Stimulated activated CD8-positive, alpha-beta memory T cell treated with anti-CD3 and anti-CD28 coated beads, Interleukin-2, amount 100 ng/mL, for 48 hours (primary cell): Measurements from ENCODE around the gene CLDN6.

Experiments used
- DNase-seq, 2 donors: peaks; one replicate each; pipeline ENCODE4 v3.0.0-alpha.2; 2020; ENCODE audit warnings: low read depth in 2 of 2

Gene CLDN6

DNA sequence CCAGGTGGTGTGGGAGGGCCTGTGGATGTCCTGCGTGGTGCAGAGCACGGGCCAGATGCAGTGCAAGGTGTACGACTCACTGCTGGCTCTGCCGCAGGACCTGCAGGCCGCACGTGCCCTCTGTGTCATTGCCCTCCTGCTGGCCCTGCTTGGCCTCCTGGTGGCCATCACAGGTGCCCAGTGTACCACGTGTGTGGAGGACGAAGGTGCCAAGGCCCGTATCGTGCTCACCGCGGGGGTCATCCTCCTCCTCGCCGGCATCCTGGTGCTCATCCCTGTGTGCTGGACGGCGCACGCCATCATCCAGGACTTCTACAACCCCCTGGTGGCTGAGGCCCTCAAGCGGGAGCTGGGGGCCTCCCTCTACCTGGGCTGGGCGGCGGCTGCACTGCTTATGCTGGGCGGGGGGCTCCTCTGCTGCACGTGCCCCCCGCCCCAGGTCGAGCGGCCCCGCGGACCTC is 4.5 kb downstream of the CLDN6 start:
- DNase-seq, result no peak

DNA sequence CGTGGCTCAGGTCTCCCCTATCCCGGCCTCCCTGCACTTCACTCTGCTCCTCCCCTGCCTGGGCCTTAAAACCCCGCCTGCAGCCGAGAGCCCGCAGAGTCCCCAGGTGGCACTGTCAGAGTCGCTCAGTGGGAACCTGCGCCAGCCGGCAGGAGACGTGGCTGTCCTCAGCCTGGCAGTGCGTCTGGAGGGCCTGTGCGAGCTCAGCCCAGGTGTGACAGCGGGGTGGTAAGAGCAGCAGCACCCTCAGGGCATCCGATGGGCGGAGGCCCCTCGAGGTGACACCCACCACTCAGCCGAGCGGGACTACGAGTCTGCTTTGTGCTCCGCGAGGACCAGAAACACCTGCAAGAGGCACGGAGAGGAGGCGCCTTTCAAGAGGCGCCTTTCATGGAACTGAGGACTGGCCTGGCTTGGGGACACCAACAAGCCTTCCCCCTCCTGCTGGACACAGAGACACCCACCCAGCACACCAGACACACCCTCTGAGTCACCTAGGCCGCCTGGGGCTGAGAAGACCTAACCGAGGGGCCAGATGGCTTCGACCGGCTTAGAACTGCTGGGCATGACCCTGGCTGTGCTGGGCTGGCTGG is 5.1 kb downstream of the CLDN6 start, which contains the start of gene CLDN9:
CLDN9 (plus strand) TSS at position 96 of the 593 bp plus-strand sequence; CDS start at position 536, 440 bp downstream.
- DNase-seq, result no peak

DNA sequence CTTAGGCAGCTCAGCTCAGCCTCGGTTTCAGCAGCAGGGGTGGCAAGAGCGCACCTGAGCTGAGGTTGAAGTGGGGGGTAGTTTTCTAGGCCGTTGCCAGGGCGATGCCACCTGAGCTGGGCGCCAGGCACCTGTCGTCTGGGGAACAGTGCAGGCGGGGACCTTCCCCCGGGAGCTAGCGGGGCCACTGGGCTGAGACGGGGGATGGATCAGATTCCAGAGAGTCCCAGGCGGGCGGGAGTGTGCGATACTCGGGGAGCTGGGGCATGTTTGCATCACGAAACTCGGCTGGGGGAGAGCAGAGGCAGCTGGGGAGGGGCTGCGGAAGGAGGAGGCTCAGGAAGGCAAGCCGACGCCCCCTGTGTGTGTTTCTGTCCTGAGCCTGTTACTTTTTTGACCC is 5.7 kb downstream of the CLDN6 start:
- DNase-seq, result no peak

DNA sequence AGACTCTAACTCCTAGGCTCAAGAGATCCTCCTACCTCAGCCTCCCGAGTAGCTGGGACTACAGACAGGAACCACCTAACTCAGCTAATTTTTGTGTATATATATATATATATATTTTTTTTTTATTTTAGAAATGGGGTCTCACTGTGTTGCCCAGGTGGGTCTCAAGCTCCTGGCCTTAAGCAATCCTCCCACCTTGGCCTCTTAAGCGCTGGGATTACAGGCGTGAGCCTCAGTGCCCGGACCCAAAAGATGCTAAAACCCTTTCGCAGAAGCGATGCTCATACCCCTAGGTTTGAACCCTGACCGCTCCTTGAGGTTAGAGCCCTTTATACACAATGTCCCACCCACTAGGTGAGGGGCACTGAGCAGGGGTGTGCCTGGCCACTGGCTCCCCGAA is 7.5 kb downstream of the CLDN6 start:
- DNase-seq, result no peak

DNA sequence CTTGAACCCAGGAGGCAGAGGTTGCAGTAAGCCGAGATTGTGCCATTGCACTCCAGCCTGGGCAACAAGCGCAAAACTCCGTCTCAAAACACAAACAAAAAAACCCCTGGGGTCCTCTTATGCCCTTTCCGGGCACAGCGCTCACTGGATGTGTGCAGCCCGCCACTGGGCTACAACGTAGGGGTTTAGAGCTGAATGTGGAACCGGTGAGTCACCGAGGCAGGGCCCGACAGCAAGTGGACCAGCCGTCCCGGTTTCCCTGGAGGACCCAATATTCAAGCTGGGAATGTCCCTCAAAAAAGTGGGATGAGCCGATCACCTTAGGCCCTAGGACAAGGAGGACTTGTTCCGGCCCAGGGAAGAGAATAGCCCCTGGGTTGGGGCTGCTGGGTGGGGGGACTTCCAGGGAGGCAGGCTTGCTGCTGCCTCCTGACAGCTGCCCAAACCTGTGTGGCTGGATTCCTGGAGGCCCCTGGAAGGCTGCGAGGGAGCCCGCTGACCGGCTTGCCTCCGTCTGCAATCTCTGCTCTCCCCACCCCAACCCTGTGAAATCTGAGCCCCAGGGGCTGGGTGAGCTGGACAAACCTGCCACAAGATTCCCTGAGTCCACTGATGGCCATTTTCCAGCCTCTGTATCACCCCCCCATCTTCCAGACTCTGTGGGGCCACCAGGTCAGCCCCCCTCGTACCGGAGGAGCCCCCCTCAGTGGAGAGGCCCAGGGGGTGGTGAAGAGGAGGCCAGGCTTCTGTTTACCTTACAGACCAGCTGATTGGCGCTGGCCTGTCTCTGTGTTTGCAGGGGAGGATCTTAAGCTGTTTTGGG is 8.2 kb downstream of the CLDN6 start:
- DNase-seq, result no peak

DNA sequence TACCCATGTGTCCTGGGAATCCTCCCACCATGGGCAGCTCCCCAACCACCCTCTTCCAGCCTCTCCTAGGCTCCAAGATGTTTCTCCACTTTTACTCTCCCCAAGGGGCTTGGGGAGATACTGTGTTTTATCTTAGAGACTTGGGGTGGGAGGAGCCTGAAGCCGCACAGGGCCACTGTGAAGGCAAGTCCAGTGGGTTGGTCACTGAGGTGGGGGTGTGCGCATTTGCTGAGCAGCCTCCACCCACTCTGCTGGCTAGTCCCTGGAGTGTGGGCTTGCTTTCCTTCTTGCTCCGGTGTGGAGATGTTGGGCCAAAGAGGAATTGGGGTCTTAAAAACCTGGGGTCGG is 9.3 kb downstream of the CLDN6 start:
- DNase-seq, result no peak

DNA sequence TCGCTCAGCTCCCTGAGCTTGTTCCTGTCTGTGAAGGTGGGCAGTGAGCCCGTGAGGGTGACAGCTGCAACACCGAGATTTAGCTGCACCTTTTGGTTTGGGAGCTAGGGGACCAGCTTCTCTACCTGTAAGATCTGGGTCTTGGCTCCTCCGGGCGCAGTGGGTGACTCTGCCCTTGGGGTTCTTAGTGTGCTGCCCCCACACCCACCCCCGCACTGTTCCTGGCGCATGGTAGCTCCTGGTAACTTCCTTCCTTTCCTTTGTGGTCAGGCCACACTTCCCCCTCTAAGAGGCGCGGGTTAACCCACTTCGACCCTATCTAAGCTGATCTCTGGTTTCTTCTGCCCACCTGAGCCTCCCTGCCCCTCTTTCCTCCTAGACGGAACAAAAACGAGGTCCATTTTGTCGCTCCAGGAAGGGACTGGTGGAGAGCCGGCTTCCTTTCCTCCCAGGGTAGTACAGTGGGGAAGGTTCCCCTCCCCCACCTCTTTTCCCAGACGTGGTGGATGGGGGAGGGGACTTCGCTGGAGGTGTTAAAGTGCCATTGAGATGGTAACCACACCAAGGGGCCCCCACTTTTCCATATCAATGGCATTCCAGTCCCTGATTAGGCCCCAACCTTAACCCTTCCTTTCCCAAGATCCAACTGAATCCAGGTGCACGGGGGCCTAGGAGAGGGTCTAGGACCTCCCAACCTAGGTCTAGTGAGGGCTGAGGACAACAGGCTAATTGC is 9.9 kb downstream of the CLDN6 start:
- no peak for DNase-seq

DNA sequence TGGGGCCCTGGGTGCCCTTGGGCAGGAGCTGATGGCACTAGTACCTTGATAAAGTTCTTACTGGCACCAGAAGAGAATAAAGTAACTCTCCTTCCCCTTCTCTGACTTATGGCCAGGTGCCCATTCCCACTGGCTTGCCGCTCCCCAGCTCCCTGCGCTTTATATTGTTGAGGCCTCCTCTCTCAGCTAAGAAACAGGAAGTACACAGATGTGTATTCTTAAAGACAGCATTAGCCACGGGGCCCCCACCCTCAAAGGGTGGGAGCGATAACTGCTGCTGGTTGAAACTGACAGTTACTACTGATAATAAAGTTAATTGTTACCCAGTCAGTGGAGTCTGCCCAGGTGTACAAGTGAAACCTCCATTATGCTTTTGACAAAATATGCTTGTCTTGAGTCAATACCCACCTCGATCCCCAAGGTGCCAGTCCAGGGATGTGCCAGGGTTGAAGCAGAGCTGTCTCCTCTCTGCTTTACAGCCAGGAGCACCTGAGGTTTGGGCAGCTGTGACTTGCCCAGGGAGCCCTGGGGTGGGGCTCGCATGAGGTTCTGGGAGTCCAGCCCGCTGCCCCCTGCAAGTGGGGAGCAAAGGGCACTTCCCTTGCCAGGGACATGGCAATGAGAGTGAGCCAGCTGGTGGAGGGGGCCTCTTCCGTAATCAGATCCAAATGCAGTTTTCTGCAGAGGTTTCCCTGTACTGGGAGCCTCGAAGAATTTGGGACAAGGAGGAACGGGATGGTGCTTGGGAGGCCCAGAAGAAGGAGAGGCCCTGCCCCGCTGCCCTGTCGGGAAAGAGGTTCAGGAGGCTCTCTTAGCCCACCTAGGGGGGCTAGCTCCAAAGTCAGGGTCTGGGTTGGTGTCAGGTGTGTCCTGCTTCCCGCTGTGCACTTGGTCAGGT is 10.7 kb downstream of the CLDN6 start:
- DNase-seq, result no peak

DNA sequence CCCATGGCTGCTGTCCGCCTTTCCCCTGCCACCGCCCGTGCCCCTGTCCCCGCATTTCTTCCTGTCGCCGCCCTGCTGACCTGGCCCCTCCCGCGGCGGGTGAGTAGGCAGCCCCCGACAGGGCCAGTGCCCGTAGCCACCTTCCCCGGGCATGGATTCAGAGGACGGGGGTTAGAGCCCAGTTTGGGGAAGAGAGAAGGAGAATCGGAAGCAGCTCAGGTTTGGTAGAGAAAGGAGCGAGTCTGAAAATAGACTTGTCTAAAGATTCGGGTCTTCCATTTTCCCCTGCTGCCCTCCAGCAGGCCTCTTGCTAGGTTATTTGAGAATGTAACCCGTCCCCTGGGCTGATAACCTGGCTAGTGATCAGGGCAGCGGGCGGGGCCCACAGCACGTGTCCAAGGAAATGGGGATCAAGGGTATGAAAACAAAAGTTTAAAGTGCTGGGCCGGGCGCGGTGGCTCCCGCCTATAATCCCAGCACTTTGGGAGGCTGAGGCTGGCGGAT is 13.2 kb downstream of the CLDN6 start:
- DNase-seq, result no peak

DNA sequence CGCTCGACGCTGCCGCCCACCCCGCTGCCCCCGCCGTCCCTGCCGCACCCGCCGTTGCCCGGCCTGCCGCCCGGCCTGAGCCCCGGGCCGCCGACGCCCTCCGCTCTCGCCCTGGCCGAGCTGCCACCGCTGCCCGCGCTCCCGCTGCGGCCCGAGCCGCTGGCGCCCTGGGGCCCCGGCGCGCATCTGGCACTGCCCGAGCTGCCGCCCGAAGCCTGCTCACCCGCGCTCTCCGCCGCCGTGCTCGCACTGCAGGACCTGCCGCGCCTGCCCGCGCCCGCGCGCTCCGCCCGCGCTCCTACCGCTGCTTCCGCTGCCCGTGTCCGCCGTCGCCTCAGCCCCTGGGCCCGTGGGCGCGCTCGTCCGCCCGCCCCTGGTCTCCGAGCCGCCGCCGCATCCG is 13.7 kb downstream of the CLDN6 start:
- DNase-seq, result no peak

DNA sequence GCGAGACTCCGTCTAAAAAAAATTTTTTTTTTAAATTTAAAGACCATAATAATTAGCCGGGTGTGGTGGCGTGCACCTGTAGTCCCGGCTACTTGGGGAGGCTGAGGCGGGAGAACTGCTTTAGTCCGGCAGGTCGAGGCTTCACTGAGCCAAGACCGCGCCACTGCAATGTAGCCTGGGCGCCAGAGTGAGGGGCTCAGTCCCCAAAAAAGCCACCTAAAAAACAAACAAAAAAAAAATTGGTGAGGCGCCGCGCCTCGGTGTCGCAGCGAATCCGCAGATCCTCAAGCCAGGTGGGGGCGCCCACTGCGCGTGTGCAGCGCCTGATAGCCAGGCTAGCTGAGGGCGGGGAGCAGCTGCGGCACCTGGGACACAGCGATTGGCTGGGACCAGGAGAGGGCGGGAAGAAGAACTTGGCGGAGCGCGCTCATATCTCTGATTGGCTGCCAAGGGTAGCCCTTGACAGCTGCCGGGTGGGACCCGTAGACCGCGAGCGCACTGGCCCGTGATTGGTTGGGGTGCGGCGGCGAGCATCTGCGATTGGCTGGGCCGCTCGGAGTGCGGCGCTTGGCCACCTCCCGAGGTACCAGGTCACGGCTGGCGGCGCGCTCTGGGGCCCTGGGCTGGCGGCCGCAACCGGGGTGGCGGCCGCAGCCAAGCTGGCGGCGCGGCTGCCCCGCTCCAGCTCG is 14.3 kb downstream of the CLDN6 start:
- peak; percentile 90 to 94 for DNase-seq

DNA sequence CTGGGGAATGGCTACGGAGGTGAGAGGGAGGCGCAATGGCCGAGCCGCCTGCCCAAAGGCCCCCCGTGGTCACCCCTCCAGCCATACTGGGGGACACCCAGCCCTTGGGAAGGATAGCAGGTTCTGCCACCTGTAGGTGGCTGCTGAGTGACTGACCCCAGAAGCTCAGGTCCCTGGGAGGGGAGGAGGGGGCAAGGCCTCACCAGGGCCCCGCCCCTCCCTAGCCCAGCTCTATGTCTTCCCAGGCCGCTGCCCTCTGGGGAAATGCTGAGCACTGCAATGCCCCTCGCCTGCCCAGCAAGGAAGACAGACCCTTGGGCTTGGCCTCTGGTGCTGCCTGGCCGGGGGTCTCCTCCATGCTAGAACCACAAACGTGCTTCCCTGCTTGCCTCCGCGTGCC is 16.7 kb downstream of the CLDN6 start:
- no peak for DNase-seq

DNA sequence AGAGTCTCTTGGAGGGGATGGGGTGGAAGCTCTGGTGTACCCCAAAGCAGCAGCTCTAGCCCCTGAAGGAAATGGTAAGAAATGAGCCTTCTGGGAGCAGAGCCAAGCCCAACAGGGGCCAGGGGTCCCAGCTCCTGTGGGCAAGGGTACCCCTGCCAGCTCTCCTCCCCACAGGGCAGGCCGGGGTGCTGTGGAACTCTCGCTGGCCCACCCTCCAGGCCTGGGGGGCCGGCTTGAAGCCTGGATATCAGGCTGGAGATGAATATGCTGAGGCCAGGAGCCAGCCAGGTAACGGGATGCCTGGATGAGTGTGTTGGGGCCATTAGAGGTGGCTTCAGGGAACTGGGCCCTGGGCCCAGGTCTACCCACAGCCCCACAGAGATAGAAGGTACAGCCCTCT is 17.4 kb downstream of the CLDN6 start:
- DNase-seq, result no peak

DNA sequence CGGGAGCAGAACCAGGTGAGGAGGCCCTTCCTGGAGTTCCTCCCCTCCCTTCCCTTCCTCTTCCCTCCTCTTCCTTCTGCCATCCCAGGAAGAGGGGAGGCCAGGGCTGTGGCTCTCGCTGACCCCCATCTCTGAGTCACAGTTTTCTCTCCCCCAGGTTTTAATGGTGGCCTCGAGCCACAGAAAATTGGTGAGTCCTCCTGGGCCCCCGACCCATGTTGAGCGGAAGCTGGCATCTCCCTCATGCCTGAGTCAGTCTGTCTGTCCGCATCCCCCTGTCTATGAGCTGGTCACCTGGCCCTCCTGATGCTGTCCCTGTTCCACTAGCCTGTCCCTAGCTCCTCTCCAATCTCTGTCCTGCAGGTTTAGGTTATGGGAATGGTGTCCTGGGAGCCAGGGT is 18.1 kb downstream of the CLDN6 start:
- DNase-seq, result no peak

DNA sequence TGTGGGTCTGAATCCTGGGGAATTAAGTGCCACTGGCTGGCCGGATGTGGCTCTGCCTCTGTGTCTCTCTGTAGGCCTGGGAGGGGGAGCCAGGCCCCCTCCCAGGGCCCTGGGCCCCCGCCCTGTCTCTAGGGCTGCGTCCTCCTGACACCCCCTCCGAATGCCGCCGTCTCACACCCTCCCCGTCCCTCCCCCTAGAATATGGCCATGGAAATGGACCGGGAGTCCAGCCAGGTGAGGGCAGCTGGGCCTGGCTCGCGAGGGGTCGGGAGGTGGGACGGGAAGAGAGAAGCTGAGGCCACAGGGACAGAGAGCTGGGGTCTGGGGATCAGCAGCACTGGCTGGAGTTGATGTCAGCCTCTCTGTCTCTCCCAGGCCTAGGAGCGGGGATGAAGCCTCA is 21.7 kb downstream of the CLDN6 start:
- DNase-seq, result no peak

DNA sequence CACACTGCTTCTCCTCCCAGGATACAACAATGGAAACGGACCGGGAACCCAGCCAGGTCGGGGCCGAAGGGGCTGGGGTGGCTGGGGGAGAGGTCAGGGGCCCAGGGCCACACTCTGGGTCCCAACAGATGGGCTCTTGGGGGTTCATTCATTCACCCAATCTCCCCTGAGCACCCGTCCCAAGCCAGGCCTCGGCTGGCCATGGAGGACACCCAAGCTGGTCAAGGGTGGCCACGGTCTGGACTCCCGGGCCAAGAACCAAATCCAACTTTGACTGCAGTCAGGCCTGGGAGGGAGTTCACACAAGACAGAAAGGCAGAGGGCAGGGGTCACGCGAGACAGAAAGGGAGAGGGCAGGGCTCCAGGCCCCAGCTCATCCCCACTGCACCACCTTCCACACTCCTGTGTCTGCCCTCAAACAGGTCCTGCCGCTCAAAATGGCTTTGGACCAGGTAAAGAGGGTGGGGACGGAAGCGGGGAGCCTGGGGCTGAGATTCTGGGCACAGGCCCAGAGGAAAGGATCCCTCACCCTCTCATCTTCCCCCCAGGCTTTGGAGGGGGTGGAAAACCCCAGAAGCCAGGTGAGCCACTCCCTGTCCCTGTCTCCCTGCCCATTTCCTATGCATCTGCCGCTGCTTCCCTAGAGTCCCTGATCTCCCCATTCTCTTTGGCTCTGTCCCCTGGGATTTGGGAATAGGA is 25.5 kb downstream of the CLDN6 start:
- DNase-seq, result no peak

DNA sequence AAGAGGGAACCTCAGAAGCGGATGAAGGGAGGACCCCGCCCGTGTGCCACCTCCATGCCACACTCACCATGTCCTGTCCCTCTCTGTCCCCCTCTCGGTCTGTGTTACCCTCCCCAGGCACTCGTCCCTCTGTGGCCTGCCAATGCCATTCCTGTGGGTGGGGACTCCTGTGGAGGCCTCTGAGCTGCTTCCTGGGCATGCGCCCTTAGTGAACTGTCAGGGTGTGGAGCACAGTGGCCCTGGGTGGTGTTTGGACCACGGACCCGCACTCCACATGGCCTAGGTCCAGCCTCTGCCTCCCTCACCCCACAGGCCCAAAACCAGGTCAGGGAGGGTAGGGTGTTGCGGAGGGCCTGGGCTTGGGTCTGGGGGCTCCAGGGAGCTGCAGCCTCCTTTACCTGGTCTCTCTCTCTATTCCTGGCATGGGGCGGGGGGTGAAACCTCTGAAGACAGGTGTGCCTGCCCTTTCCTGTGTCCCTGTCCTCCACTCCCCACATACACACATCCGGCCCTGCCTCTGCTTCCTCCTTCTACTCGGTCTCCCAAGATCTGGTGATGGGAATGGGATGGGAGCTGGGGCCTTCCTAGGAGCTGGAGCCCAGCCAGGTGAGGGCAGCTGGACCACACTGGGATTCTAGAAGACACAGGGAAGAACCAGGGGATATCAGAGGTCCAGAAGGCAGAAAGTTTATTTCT is 26.3 kb downstream of the CLDN6 start:
- no peak for DNase-seq

DNA sequence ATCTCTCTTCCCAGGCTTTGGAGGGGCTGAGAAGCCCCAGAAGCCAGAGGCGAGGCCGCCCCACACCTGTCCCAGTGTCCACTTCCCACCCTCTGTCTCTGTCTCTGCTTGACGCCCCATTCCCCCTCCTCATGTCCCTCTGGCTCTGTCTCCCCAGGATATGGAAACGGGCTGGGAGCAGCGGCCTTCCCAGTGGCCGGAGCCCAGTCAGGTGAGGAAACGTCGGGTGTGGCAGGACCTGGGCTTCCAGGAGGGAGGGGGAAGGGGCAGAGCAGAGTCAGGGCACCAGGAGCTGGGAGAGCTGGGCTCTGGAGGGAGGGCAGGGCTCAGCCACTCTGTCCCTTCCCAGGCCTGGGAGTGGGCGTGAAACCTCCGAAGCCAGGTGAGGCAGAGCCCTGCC is 27.1 kb downstream of the CLDN6 start:
- DNase-seq, result no peak

DNA sequence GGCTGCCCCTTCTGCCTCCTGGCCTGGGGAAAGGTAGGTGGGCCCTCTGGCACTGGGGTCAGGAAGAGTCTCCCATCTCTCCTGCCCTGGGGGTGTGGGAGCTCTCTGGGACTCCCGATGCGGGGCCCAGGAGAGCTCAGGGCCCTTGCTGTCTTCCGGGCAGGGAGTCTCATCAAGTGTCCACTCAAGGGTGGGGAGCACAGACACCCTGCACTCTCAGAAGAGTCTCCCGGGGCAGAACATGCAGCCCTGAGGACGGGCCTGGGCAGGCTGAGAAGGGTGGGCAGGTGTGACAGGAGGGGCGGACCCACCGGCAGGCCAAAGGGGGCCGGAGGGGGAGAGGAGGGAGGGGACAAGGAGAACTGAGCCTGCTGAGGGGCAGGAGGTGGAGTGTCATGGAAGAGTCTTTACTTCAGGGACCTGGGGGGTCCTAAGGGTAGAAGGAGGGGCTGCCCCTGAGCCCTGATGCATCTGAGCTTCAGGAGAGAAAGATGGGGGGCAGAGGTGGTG is 29.3 kb downstream of the CLDN6 start:
- DNase-seq, result no peak

DNA sequence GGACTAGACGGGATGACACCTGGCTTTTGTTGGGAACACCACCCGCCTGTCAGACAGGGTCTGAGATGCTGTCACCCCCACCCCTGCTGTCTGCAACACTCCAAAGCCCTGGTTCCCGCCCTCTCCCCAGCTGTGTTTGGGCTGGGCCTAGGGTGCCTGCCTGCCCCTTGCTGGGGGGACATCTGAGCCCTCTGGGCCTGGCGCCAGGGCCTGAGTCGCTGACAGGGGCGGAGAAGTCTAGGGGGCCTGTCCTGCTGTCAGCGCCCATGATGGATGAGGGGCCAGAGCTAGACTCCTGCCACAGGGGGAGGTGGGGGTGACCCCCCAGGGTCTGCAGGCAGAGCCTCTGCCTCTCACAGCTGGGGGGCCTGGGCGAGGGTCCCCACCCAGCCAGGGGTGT is 30.1 kb downstream of the CLDN6 start:
- DNase-seq, result no peak
